ENCODE results near the gene CBFA2T2.
"Not testable (repeated sequence)": the region's sequence is repeated elsewhere in the genome, so short reads cannot be mapped to it uniquely, and the experiment has no call there.

CBFA2T2 gene

GRCh38 chr20:33694639-33695012 lies 204.7 kb downstream of the CBFA2T2 start:
- Histone ChIP-seq H3K9me3 (ENCODE audit: control insufficient read depth in 2 of 2, low read length in 2 of 2) (no peaks in the 10 kb centered on the region), H3K4me1 (ENCODE audit: control insufficient read depth in 2 of 2, insufficient read depth in 2 of 2, low read length in 2 of 2) (no peaks in the 10 kb centered on the region), H3K4me3 (ENCODE audit: low read length in 2 of 2) (no peak overlapping the region), H3K27me3 (ENCODE audit: control insufficient read depth in 2 of 2, insufficient read depth in 2 of 2, low read length in 2 of 2) (no peaks in the 10 kb centered on the region), H3K36me3 (ENCODE audit: control insufficient read depth in 2 of 2, insufficient read depth in 2 of 2, low read length in 2 of 2) (no peaks in the 10 kb centered on the region), H3K9ac (ENCODE audit: low read depth in 1 of 2, low read length in 2 of 2) (no peak overlapping the region), H3K27ac (ENCODE audit: low read depth in 2 of 2, low read length in 2 of 2) (no peak overlapping the region)

GRCh38 chr20:33696448-33696847 lies 206.6 kb downstream of the CBFA2T2 start:
- H3K27ac ChIP-seq (ENCODE audit: low read depth in 2 of 2, low read length in 2 of 2): no peak overlapping the region
- H3K4me3 ChIP-seq (ENCODE audit: low read length in 2 of 2): no peak overlapping the region
- H3K9me3 ChIP-seq (ENCODE audit: control insufficient read depth in 2 of 2, low read length in 2 of 2): no peaks in the 10 kb centered on the region
- H3K4me1 ChIP-seq (ENCODE audit: control insufficient read depth in 2 of 2, insufficient read depth in 2 of 2, low read length in 2 of 2): no peaks in the 10 kb centered on the region
- no peak overlapping the region for H3K9ac ChIP-seq (ENCODE audit: low read depth in 1 of 2, low read length in 2 of 2)
- H3K27me3 ChIP-seq (ENCODE audit: control insufficient read depth in 2 of 2, insufficient read depth in 2 of 2, low read length in 2 of 2): no peaks in the 10 kb centered on the region
- H3K36me3 ChIP-seq (ENCODE audit: control insufficient read depth in 2 of 2, insufficient read depth in 2 of 2, low read length in 2 of 2): no peaks in the 10 kb centered on the region

- H3K27me3 ChIP-seq (ENCODE audit: control insufficient read depth in 2 of 2, insufficient read depth in 2 of 2, low read length in 2 of 2): no peaks in the 10 kb centered on the region
- no peak overlapping the region for H3K9ac ChIP-seq (ENCODE audit: low read depth in 1 of 2, low read length in 2 of 2)
- no peaks in the 10 kb centered on the region for H3K9me3 ChIP-seq (ENCODE audit: control insufficient read depth in 2 of 2, low read length in 2 of 2)
- no peaks in the 10 kb centered on the region for H3K36me3 ChIP-seq (ENCODE audit: control insufficient read depth in 2 of 2, insufficient read depth in 2 of 2, low read length in 2 of 2)
- no peak overlapping the region for H3K27ac ChIP-seq (ENCODE audit: low read depth in 2 of 2, low read length in 2 of 2)
- no peaks in the 10 kb centered on the region for H3K4me1 ChIP-seq (ENCODE audit: control insufficient read depth in 2 of 2, insufficient read depth in 2 of 2, low read length in 2 of 2)
- no peak overlapping the region for H3K4me3 ChIP-seq (ENCODE audit: low read length in 2 of 2)
Observed at GRCh38 chr20:33697129-33697528, 207.2 kb downstream of the CBFA2T2 start.

GRCh38 chr20:33698966-33699365 lies 209.1 kb downstream of the CBFA2T2 start:
- H3K4me3 ChIP-seq (ENCODE audit: low read length in 2 of 2); H3K27ac ChIP-seq (ENCODE audit: low read depth in 2 of 2, low read length in 2 of 2); H3K9me3 ChIP-seq (ENCODE audit: control insufficient read depth in 2 of 2, low read length in 2 of 2); H3K9ac ChIP-seq (ENCODE audit: low read depth in 1 of 2, low read length in 2 of 2); H3K36me3 ChIP-seq (ENCODE audit: control insufficient read depth in 2 of 2, insufficient read depth in 2 of 2, low read length in 2 of 2); H3K4me1 ChIP-seq (ENCODE audit: control insufficient read depth in 2 of 2, insufficient read depth in 2 of 2, low read length in 2 of 2); H3K27me3 ChIP-seq (ENCODE audit: control insufficient read depth in 2 of 2, insufficient read depth in 2 of 2, low read length in 2 of 2): not testable (repeated sequence)

Measured in mucosa of rectum (tissue), 2 donors.